GM23338 (cell line): Measurements from ENCODE around the gene KIAA0513. TPM values are rescaled to one million over a fixed set of nuclear protein-coding genes. Genes with fewer than 3 reads are reported as not detected.

Experiments used
- ATAC-seq: fragments of 200-7000 bp; cut with Tn5 transposase; 3 replicates; pipeline ENCODE4 v1.9.1; 2020
- DNase-seq: peaks from one replicate; pipeline ENCODE4 v3.0.0-alpha.2; 2015; ENCODE audit warnings: low spot score
- H2AFZ ChIP-seq: fragments of 200-600 bp; sonication (generic); 2 replicates; pipeline ENCODE4 v1.8.0; 2016; ENCODE audit warnings: antibody characterized with exemption, mild to moderate bottlenecking, moderate library complexity
- H3F3A ChIP-seq: fragments of 200-600 bp; sonication (generic); replicated peaks from 2 replicates; pipeline ENCODE4 v1.8.0; 2017; ENCODE audit warnings: antibody characterized with exemption, mixed run types, low read depth
- H3K27ac ChIP-seq: fragments of 200-600 bp; sonication (generic); 2 replicates; pipeline ENCODE4 v1.6.1; 2016; ENCODE audit warnings: low read depth
- H3K27me3 ChIP-seq: fragments of 200-600 bp; sonication (generic); 2 replicates; pipeline ENCODE4 v1.8.0; 2016; ENCODE audit warnings: mild to moderate bottlenecking, mixed run types, moderate library complexity; ENCODE audit not compliant: insufficient read depth
- H3K36me3 ChIP-seq: fragments of 200-600 bp; sonication (generic); 2 replicates; pipeline ENCODE4 v1.8.0; 2016; ENCODE audit warnings: mild to moderate bottlenecking; ENCODE audit not compliant: insufficient read depth
- H3K4me1 ChIP-seq: fragments of 200-600 bp; sonication (generic); 2 replicates; pipeline ENCODE4 v1.8.0; 2016; ENCODE audit warnings: mild to moderate bottlenecking, moderate library complexity; ENCODE audit not compliant: insufficient read depth
- H3K4me2 ChIP-seq: fragments of 200-600 bp; sonication (generic); 2 replicates; pipeline ENCODE4 v1.7.1; 2017; ENCODE audit warnings: mixed run types
- H3K4me3 ChIP-seq: fragments of 200-600 bp; sonication (generic); 2 replicates; pipeline ENCODE4 v1.6.1; 2016; ENCODE audit warnings: mixed run types
- H3K79me2 ChIP-seq: fragments of 200-600 bp; sonication (generic); replicated peaks from 2 replicates; pipeline ENCODE4 v1.8.0; 2017; ENCODE audit warnings: mild to moderate bottlenecking; ENCODE audit not compliant: insufficient read depth
- H3K9me2 ChIP-seq: fragments of 200-600 bp; sonication (generic); 2 replicates; pipeline ENCODE4 v1.8.0; 2017; ENCODE audit not compliant: insufficient read depth
- H4K20me1 ChIP-seq: fragments of 200-600 bp; sonication (generic); replicated peaks from 2 replicates; pipeline ENCODE4 v1.8.0; 2017; ENCODE audit warnings: mild to moderate bottlenecking; ENCODE audit not compliant: insufficient read depth
- H3K27ac Mint-ChIP-seq: 2 replicates; pipeline ENCODE4 v1.8.0; 2020; ENCODE audit warnings: inconsistent platforms, mild to moderate bottlenecking, moderate library complexity, mixed read lengths
- H3K27me3 Mint-ChIP-seq: 3 replicates; pipeline ENCODE4 v1.8.0; 2022; ENCODE audit warnings: low read depth, mild to moderate bottlenecking, moderate library complexity, mixed read lengths, inconsistent platforms; ENCODE audit not compliant: insufficient read depth, poor library complexity
- H3K36me3 Mint-ChIP-seq: 3 replicates; pipeline ENCODE4 v1.8.0; 2021; ENCODE audit warnings: low read depth, mild to moderate bottlenecking, inconsistent platforms, moderate library complexity, mixed read lengths
- H3K4me1 Mint-ChIP-seq: 3 replicates; pipeline ENCODE4 v1.8.0; 2020; ENCODE audit warnings: mild to moderate bottlenecking, inconsistent platforms, mixed read lengths
- H3K4me3 Mint-ChIP-seq: 3 replicates; pipeline ENCODE4 v1.8.0; 2021; ENCODE audit warnings: moderate library complexity, mild to moderate bottlenecking, inconsistent platforms, mixed read lengths
- H3K9me3 Mint-ChIP-seq: 3 replicates; pipeline ENCODE4 v1.8.0; 2020; ENCODE audit warnings: moderate library complexity, mild to moderate bottlenecking, inconsistent platforms, mixed read lengths
- CREB1 ChIP-seq: fragments of 250-450 bp; sonication (Bioruptor Pico); IDR thresholded peaks from 2 replicates; pipeline ENCODE4 v1.5.0; 2020; ENCODE audit warnings: low read depth, mild to moderate bottlenecking, moderate library complexity
- CTCF ChIP-seq, 2 experiments: fragments of 200-600 bp in 1 of 2; sonication (generic) in 1 of 2; conservative IDR thresholded peaks; 2 replicates each; pipeline versions ENCODE4 v1.5.1 to v1.6.1; 2016 to 2017; ENCODE audit warnings: antibody characterized with exemption in 2 of 2, low read depth in 2 of 2, mild to moderate bottlenecking in 2 of 2, moderate library complexity in 1 of 2
- ETS1 ChIP-seq: IDR thresholded peaks from 2 replicates; pipeline ENCODE4 v1.6.1; 2016; ENCODE audit warnings: antibody characterized with exemption
- EZH2 ChIP-seq: fragments of 200-600 bp; sonication (generic); IDR thresholded peaks from one replicate; pipeline ENCODE4 v1.8.0; 2017; ENCODE audit warnings: antibody characterized with exemption, mild to moderate bottlenecking, low read depth; ENCODE audit not compliant: unreplicated experiment
- JUNB ChIP-seq: IDR thresholded peaks from one replicate; pipeline ENCODE4 v1.6.1; 2016; ENCODE audit warnings: antibody characterized with exemption; ENCODE audit not compliant: unreplicated experiment
- NANOG ChIP-seq: IDR thresholded peaks from 2 replicates; pipeline ENCODE4 v1.6.1; 2016; ENCODE audit warnings: antibody characterized with exemption, borderline replicate concordance
- REST ChIP-seq: IDR thresholded peaks from one replicate; pipeline ENCODE4 v1.6.1; 2018; ENCODE audit warnings: antibody characterized with exemption; ENCODE audit not compliant: unreplicated experiment
- STAT1 ChIP-seq: IDR thresholded peaks from one replicate; pipeline ENCODE4 v1.6.1; 2016; ENCODE audit warnings: antibody characterized with exemption; ENCODE audit not compliant: unreplicated experiment
- ZNF114 ChIP-seq: fragments of 250-450 bp; sonication (Bioruptor Pico); IDR thresholded peaks from 2 replicates; pipeline ENCODE4 v1.5.0; 2020; ENCODE audit warnings: mild to moderate bottlenecking, moderate library complexity
- ZNF331 ChIP-seq: fragments of 250-450 bp; sonication (Bioruptor Pico); IDR thresholded peaks from 2 replicates; pipeline ENCODE4 v1.5.0; 2020; ENCODE audit warnings: low read depth, mild to moderate bottlenecking, moderate library complexity
- ZNF462 ChIP-seq: fragments of 250-450 bp; sonication (Bioruptor Pico); IDR thresholded peaks from 2 replicates; pipeline ENCODE4 v1.5.0; 2020; ENCODE audit warnings: mild to moderate bottlenecking, moderate library complexity
- polyA plus RNA-seq: library from polyadenylated mRNA; unstranded; fragments of >200 nt; fragmentation: Nextera tagmentation; extraction: Ambion mirVana; gene quantifications from 2 replicates; pipeline ENCODE4 v1.2.1, GENCODE V29; 2016
- total RNA-seq: library from RNA; depleted of rRNA; stranded (reverse); fragments of >200 nt; shearing (Covaris generic); gene quantifications from 2 replicates; pipeline ENCODE4 v1.2.3, GENCODE V29; 2014

KIAA0513 gene
- total and polyA plus RNA-seq, 2 experiments from 2014 or later, result 2.1 to 8.7 TPM

- no peak for TF ChIP-seq CTCF (conservative IDR thresholded peaks at IDR 0.05; ENCODE audit: low read depth in 2 of 2)
- no peak for TF ChIP-seq REST
- TF ChIP-seq STAT1, result no peak
- no peak for TF ChIP-seq CREB1 (CRISPR knock-in tag)
- no peak for TF ChIP-seq JUNB
Measured at GRCh38 chr16:84985079-84986065, 42.2 kb upstream of the KIAA0513 start (continued).

- no peak overlapping the region for H3K27ac Mint-ChIP-seq
- Histone ChIP-seq H3K9me2 (no peaks in the 10 kb centered on the region), H3K27me3 (no peaks in the 10 kb centered on the region), H3K4me3 (no peak overlapping the region), H3K79me2 (peaks cover 22% of the 10 kb centered on the region), H2AFZ (no peak overlapping the region), H3F3A (no peaks in the 10 kb centered on the region), H3K4me1 (no peaks in the 10 kb centered on the region), H3K27ac (no peak overlapping the region), H3K36me3 (peaks cover 5% of the 10 kb centered on the region; the same call in 1 of the 2 replicates), H4K20me1 (peaks cover 7% of the 10 kb centered on the region), H3K4me2 (no peak overlapping the region)
- no peak overlapping the region for H3K4me3 Mint-ChIP-seq
- peaks cover 3% of the 10 kb centered on the region for H3K27me3 Mint-ChIP-seq
- no peaks in the 10 kb centered on the region for H3K9me3 Mint-ChIP-seq
- H3K4me1 Mint-ChIP-seq, result no peaks in the 10 kb centered on the region
- ATAC-seq (no peak), DNase-seq (no peak)
- peaks cover 58% of the 10 kb centered on the region for H3K36me3 Mint-ChIP-seq
- TF ChIP-seq NANOG (no peak), ZNF114 (CRISPR knock-in tag) (no peak), ZNF331 (CRISPR knock-in tag) (no peak), EZH2 (no peak), ZNF462 (CRISPR knock-in tag) (no peak), ETS1 (no peak), JUNB (no peak), STAT1 (no peak)
Measured at GRCh38 chr16:84986102-84986501, 41.5 kb upstream of the KIAA0513 start.
